AG04449 (cell line): ENCODE results near the gene CNPY3.

ENCODE experiments used
- CTCF ChIA-PET: fragments of 350-600 bp; formaldehyde crosslinking; extraction: SDS; loops from one replicate; lab custom pipeline; 2021; ENCODE audit warnings: antibody characterized with exemption; lab: Yijun Ruan, JAX
- POLR2A ChIA-PET: fragments of 400-600, 350-600 bp; formaldehyde crosslinking; extraction: SDS; loops from one replicate; lab custom pipeline; 2020; ENCODE audit warnings: antibody characterized with exemption, inconsistent platforms; lab: Yijun Ruan, JAX
- DNase-seq: peaks from one replicate; pipeline ENCODE4 v3.0.0-alpha.2; 2010; ENCODE audit warnings: low read depth, low spot score
- H3K4me3 ChIP-seq: 2 replicates; pipeline ENCODE4 v1.5.1; 2011; ENCODE audit warnings: low read depth, mild to moderate bottlenecking, control low read depth, low read length
- CTCF ChIP-seq: IDR thresholded peaks from one replicate; pipeline ENCODE4 v1.5.1; 2011; ENCODE audit warnings: mild to moderate bottlenecking, moderate library complexity, low read length, control low read depth, inconsistent platforms; ENCODE audit not compliant: insufficient read depth; ENCODE audit errors: missing control alignments

The CNPY3 gene

GRCh38 chr6:42958125-42958524, 28.8 kb downstream of the CNPY3 start:
- POLR2A ChIA-PET: no interaction called here
- CTCF ChIA-PET: no interaction called here
- no peak overlapping the region for H3K4me3 ChIP-seq
- DNase-seq: no peak
- TF ChIP-seq CTCF: no peak

DNA sequence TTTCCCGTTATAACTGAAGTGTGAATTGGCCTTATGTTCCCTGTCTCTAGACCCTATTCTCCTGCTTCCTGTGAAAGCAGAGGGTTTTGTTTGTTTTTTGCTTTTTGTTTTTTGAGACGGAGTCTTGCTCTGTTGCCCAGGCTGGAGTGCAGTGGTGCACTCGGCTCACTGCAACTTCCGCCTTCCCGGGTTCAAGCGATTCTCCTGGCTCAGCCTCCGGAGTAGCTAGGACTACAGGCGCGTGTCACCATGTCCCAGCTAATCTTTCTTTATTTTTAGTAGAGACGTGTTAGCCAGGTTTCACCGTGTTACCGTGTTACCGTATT, 30.6 kb downstream of the CNPY3 start:
- TF ChIP-seq CTCF: no peak
- POLR2A ChIA-PET: no interaction called here
- H3K4me3 ChIP-seq: no peak overlapping the region
- CTCF ChIA-PET: no interaction called here
- no peak for DNase-seq

DNA sequence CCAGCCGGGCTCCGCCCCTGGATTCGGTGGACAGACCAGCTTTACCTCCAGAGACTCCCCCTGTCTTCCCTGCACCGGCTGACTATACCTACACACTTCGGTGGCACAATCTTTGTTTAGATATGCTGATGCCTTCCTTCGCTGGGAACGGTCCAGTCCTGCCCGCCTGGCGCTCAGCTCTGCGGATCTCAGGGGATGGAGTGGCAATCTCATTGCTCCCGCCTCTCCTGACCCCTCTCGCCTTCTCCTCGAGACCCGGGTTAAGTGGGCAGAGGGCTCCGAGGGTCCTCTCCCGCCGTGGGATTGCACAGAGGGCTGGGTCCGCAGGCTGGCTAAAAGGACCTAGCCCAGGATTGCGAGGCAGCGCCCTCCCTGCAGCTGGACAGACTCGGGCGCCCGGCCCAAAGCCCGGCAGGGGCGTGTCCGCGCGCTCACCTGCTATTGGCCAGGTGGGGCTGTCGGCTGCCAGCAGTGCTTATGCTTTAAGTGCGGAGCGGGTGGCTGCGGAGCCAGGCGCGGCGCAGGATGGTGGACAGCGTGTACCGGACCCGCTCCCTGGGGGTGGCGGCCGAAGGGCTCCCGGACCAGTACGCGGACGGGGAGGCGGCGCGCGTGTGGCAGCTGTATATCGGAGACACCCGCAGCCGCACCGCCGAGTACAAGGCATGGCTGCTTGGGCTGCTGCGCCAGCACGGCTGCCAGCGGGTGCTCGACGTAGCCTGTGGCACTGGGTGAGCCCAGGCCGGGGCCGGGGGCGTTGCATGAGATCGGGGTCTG, 31.2 kb downstream of the CNPY3 start, which contains the start of gene GNMT:
TSS of gene GNMT (plus strand) at position 512 of the 777 bp plus-strand sequence. CDS start at position 526, 14 bp downstream.
- POLR2A ChIA-PET: interaction anchor here (0.6 kb wide), 1 partner anchor 28 kb away, joined by 3 read pairs; no protein-coding TSS in a partner anchor
- DNase-seq: no peak
- no peak for TF ChIP-seq CTCF
- CTCF ChIA-PET: interaction anchor here (1.2 kb wide), 1 partner anchor 8 kb away, joined by 5 read pairs; no protein-coding TSS in a partner anchor
- H3K4me3 ChIP-seq: peak within 1 kb of the TSS; percentile 48

DNA sequence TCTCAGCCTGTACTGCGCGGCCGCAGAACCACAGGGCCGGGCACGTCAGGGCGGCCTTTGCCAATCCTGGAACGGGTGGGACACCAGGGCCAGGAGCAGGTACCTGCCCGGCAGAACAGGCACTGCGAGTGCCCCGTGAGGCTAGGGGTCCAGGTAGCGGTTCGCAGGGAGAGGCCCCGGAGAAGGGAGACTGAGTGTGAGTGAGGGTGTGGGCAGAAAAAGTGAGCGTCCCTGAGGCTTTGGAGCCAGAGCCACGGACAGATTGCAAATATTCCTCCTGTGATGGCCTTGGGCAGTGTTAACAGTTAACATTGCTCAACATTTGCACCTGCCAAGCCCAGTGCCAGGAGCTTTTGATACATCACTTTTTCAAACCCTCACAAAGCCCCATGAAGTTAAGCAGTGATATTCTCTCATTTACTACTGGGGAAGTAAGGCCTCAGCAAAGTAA, 31.8 kb downstream of the CNPY3 start:
- ChIA-PET POLR2A (interaction anchor here (0.6 kb wide), 1 partner anchor 28 kb away, joined by 3 read pairs; no protein-coding TSS in a partner anchor), CTCF (interaction anchor here (0.7 to 1.2 kb wide), 2 partner anchors 9 to 10 kb away, joined by 3 to 5 read pairs; no protein-coding TSS in a partner anchor)
- H3K4me3 ChIP-seq: peak overlapping the region; percentile 48
- no peak for TF ChIP-seq CTCF
- DNase-seq: no peak

GRCh38 chr6:42962096-42962495, 32.8 kb downstream of the CNPY3 start:
- H3K4me3 ChIP-seq: no peak overlapping the region
- DNase-seq: no peak
- POLR2A ChIA-PET: interaction anchor here (1.2 to 1.4 kb wide), 2 partner anchors 17 to 22 kb away, joined by 3 to 4 read pairs; partner anchors contain the start of genes PEX6 and PPP2R5D
- no peak for TF ChIP-seq CTCF
- CTCF ChIA-PET: no interaction called here

DNA sequence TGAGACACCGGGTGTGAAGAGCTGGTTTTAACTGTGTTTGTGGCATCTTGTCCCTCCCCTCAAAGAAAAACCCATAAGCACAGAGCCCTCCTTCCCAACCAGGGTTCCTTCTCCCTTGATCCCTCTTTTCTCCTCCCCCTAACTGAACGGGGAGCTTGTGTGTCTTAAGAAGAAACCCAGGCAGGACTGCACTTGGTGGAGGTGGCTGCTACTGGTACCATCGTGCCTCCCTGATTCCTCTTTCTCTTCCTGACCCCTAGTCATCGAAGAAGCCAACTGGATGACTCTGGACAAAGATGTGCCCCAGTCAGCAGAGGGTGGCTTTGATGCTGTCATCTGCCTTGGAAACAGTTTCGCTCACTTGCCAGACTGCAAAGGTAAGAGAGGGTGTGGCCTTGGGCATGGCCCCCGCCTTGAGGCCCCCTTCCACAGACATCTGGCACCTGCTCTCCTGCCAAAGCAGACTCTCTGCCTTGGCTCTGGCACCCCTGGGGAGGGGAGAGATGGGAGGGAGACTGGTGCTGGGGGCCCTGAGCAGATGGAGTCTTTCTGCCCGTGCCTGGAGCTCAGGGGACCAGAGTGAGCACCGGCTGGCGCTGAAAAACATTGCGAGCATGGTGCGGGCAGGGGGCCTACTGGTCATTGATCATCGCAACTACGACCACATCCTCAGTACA, 33.4 kb downstream of the CNPY3 start:
- no peak for TF ChIP-seq CTCF
- POLR2A ChIA-PET: interaction anchor here (1.2 to 1.4 kb wide), 2 partner anchors 17 to 22 kb away, joined by 3 to 4 read pairs; partner anchors contain the start of genes PEX6 and PPP2R5D
- CTCF ChIA-PET: interaction anchor here (2.1 kb wide), 1 partner anchor 33 kb away, joined by 5 read pairs; the partner anchor contains the start of gene CNPY3
- no peak overlapping the region for H3K4me3 ChIP-seq
- DNase-seq: no peak
